NCI-H2107 treated with DMSO at 0.1 percent for 48 hours (cell line): Measurements from ENCODE around the gene STAT1.

Source experiments
- DNase-seq: peaks from one replicate; lab custom pipeline; 2025; ENCODE audit not compliant: unreplicated experiment; lab: John Stamatoyannopoulos, UW

STAT1 gene

GRCh38 chr2:191032588-191033429 lies 18.8 kb upstream of the STAT1 start:
- no peak for DNase-seq

DNA sequence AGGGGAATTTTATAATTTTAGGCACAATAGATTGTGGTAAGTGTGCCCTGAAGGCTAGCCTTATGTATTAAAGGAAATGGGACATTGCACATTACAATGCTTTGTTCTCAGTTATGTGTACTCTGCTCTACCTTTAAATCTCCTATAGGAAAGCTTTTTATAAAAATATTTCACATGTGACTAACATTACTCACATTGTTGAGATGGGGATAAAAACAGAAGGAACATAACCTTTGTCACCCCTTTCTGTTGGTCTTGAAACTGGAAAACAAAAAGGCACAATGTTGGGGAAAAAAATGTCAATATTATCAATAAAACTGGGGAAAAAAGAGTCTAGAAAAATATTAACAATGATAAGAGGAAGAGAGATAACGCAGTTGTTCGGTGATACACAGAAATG lies 17.3 kb upstream of the STAT1 start:
- DNase-seq = no peak

DNA sequence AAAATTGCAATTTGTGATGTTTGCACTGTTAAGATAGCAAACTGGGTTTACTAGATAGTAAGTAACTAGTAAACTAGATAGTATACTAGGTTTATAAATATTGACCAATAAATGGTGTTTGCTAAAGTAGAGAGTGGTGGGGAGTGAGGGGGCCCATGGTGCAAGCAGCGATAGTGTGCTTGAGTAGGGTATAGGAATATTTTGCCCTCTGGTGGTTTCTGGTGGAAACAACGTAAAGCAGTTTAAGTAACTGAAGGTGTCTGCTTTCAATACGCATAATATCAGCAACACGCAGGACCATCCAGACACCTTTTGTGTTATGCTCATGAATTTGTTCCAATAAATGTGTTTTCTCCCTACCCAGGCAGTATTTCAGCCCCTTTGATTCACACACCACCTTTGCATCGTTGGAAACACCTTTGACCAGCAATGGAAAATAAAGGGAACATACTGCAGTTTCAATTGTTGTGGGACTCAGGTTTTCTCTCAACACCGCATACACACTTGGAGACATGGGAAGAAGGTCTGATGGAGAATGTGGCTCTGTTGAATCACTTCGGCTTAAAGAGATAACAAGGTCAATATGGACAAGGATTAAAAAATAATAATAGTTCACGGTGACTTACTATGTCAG lies 16.7 kb upstream of the STAT1 start:
- DNase-seq = peak; percentile 63

DNA sequence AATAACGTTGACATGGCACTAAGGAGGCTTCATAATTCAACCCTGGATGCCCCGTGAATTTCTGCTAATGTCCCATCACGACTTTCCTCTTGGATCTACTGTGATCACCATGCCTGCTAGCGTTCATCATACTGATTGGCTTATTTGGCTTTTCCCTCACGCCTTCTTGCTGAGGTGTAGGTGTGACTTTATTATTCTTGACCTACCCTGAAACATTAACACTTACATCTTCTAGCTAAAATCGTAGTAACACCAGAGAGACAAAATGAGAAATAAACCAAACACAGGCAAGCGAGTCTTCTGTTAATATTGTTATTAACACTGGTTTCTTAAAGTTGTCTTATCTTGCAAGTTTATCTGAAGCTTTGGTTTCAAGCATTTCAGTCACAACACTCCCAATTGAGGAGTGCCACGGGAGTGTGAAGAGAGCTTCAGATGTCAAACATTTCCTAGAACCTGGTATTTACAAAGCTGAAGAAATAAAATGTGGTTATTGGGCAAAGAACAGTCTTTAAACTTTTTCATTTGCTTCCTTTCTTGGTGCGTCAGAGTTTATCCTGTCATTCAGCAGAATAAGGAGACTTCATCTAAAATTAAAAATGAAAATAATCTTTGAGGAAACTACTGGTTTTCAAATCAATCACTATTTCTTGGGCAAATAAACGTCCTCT lies 15.4 kb upstream of the STAT1 start:
- no peak for DNase-seq

DNA sequence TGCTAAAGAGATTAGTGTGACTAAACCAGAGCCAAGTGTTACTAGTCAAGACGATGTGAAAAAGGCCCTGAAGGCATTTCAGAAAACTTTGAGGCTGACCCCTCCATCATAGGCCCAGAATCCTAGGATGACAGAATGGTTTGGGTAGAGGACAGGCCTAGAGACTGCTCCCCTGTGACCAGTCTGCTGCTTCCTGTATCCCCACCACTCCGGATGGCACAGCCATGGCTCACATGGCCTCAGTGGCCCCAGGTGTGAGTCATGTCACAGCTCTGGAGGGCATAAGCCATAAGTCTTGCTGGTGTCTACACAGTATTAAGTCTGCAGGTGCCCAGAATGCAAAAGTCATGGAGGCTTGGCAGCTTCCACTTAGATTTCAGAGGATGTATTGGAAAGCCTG lies 12.4 kb upstream of the STAT1 start:
- no peak for DNase-seq

- no peak for DNase-seq
These were observed 11.2 kb upstream of the STAT1 start for GRCh38 chr2:191025135-191025534.

GRCh38 chr2:191023235-191023679 lies 9.3 kb upstream of the STAT1 start:
- no peak for DNase-seq

GRCh38 chr2:191020742-191021381 lies 6.9 kb upstream of the STAT1 start:
- DNase-seq = no peak

DNA sequence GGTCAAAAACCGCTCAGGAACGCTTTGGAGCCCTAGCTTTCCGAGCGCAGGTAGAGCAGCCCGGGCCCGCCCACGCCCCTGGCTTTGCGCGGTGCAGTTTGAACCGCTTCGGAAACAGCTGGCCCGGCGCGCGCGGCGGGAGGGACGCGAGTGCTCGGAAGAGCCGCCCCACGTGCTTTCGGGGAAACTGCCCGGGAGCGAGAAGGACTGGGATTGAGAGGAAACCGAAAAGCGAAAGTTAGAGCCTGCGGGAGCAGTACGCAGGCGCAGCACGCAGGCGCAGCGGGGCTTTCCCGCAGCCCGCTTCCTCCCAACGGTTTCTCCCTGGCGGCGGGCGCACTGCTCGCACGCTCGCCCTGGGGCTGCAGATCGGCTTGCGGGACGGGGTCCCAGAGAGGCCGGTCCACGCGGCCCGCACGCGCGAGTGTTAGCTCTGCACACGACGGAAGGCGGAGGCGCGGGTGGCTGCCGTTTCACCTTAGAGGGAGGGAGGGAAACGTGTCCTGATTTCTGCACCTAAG lies 6.3 kb upstream of the STAT1 start:
- DNase-seq = peak; percentile 90

DNA sequence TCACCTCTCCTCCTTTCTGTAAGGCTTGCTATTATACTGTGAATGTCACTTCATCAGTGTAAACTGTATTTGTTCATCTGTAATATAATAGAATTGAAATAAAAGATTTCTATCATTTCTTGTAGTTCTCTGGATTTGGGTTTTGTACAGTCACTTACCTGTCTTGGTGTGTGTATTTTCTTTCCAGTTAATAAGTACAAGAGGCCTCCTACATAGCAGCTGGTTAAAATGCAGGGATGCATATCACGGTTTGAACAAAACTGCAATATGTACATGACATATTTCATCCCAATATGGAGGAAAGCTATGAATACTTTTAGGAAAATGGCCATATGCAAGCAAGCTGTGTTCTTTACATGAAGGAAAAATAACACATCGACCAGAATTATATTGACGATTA lies 5.4 kb upstream of the STAT1 start:
- no peak for DNase-seq

DNA sequence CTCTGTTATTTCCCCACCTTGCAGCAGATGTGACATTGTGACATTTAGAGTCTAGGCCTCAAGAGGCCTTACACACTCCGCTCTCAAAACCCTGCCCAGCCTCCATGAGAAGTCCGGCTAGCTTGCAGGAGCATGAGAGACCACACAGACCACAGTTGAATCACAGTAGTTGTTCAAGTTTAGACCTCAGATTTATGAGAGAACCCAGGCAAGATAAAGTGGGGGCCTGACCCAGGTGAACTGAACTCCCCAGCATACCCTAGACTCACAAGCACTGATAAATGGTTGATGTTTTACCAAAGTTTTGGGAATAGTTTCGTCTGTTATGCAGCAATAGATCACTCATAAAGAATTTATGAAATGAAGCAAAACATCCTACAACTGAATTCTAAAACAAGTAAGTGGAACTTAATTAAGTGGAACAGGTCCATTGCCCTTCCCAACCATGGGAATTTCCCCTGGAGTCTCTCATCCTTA lies 4.7 kb upstream of the STAT1 start:
- no peak for DNase-seq

DNA sequence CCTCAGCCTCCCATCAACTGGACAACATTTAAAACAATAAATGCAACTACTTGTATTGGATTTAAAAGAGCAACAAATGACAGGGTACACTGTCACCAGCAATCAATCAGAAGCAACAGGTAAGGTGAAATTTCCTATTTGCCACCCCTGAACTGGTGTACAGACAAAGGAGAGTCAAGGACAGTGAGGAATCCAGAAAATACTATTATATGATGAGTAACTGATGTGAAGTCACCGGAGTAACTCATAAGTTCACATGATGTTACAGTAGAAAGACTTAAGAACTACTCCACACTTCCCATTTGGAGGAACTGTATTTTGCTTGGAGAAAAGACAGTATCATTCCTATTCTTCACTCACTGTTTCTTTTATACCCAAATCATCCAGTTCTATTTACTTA lies 4.1 kb upstream of the STAT1 start:
- DNase-seq = no peak

DNA sequence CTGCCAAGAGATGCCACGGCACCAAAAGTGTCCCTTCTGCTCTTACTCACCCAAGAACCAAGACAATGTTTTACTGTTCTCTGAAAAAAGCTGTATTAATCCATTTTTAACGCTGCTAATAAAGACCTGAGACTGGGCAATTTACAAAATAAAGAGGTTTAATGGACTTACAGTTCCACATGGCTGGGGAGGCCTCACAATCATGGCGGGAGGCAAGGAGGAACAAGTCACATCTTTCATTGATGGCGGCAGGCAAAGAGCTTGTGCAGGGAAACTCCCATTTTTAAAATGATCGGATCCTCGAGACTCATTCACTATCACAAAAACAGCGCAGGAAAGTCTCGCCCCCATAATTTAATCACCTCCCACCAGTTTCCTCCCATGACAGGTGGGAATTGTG lies 1.9 kb upstream of the STAT1 start:
- DNase-seq = no peak

GRCh38 chr2:191015239-191015638 lies 1.3 kb upstream of the STAT1 start:
- no peak for DNase-seq

- DNase-seq = peak; percentile 23
These were observed 666 bp upstream of the STAT1 start for GRCh38 chr2:191014653-191015020.

DNA sequence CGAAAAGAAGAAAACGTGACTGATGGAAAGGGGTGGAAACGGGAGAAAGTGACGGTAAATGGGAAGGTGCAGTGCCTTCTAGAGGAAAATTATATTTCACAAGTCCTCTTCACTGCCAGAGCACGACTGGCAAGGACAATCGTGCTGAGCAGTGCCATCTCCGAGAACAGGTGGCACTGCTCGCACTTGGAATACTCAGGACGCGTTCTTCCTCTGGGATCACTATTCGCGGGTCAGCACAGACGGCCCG lies 364 bp downstream of the STAT1 start:
- DNase-seq = peak; percentile 15

DNA sequence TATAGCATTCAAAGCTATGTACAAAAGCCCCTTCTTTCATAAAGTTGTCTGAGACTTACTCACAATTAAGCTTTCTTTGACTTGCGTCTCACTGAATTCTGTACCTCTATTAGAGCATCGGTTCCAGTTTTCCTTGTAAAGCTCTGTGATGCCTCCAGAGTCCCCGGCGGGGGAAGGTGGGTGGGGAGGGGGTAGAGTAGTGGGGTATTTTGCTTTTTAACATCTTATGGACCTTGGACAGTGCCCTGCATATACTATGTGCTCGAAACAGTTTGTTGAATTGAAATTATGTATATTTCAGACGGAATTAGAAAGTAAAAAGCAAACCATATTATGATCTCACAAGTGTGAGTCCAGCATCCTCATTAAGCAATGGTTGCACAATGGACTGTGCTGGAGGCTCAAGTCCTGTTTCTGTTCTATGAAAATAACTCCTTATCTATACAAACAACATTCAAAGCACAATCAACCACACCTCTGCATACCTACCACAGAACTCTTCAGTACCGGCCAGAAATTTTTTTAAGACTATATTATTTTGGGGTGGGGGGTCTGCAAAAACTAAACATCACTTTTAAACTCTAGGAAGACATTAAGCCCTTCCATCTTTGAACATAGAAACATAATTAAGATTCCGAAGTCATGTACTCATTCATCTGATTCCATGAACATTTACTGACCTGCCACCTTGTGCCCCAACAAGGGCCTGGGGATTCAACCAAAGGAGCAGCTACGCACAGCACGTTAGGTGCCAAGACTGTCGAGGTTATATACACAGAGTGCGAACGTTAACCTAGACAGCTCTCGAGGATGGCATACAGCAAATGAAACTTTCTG lies 908 bp downstream of the STAT1 start:
- no peak for DNase-seq

GRCh38 chr2:191012346-191012745 lies 1.6 kb downstream of the STAT1 start:
- DNase-seq = no peak

DNA sequence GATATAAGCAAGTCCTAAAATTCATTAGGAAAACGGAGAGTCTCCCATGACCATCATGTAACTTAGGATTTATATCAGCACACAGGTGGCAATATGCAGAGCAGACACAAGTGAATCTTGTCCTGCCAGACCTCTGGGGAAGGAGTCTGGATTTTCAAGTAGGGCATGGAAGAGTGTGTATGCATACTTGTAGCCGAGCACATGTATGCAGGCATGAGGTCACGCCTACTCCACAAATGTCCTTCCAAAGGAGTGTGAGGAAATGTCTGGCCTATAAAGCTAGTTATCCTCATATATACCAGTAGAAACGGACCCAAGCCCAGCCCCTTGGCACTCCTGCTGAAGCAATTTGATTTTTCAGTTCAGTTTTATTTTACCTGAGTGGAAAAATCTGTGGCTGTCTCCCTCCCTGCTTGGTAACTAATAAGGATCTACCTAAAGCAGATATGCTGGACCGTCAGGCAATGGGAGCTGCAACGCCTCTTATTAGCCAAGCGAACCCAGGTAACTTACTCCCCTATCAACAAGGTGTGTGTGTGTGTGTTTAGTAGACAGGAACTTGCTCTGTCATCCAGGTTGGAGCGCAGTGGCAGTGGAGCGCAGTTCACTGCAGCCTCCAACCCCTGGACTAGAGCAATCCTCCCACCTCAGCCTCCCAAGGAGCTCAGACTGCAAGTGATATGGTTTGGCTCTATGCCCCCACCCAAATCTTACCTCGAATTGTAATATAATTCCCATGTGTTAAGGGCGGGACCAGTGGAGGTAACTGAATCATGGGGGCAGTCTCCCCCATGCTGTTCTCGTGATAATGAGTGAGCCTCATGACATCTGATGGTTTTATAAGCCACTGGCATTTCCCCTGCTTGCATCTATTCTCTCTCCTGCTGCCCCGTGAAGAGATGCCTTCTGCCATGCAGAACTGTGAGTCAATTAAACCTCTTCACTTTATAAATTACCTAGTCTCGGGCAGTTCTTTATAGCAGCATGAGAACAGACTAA lies 2.8 kb downstream of the STAT1 start:
- no peak for DNase-seq
